Endodermal cell (in vitro differentiated cells): ENCODE data around the gene HSPBP1. TPM values are rescaled to one million over a fixed set of nuclear protein-coding genes. Genes with fewer than 3 reads are reported as not detected.

ENCODE experiments used
- DNase-seq: peaks from one replicate; pipeline ENCODE4 v3.0.0-alpha.2; 2017
- H3K27ac ChIP-seq: 2 replicates; pipeline ENCODE4 v1.5.1; 2013; ENCODE audit warnings: mild to moderate bottlenecking, low read depth, low read length, moderate library complexity
- H3K27me3 ChIP-seq: 2 replicates; pipeline ENCODE4 v1.6.1; 2013; ENCODE audit warnings: mild to moderate bottlenecking, low read length, moderate library complexity; ENCODE audit not compliant: insufficient read depth, control insufficient read depth, poor library complexity, severe bottlenecking
- H3K36me3 ChIP-seq: 2 replicates; pipeline ENCODE4 v1.7.0; 2013; ENCODE audit warnings: mild to moderate bottlenecking, low read length, moderate library complexity; ENCODE audit not compliant: control insufficient read depth, insufficient read depth
- H3K4me1 ChIP-seq: one replicate; pipeline ENCODE4 v1.7.0; 2013; ENCODE audit warnings: low read length; ENCODE audit not compliant: control insufficient read depth, insufficient read depth
- H3K4me3 ChIP-seq: 2 replicates; pipeline ENCODE4 v1.5.1; 2013; ENCODE audit warnings: mild to moderate bottlenecking, low read length, moderate library complexity
- H3K9ac ChIP-seq: 2 replicates; pipeline ENCODE4 v1.6.1; 2013; ENCODE audit warnings: mild to moderate bottlenecking, low read length, moderate library complexity; ENCODE audit not compliant: poor library complexity, severe bottlenecking; ENCODE audit errors: extremely low read depth
- H3K9me3 ChIP-seq: 2 replicates; pipeline ENCODE4 v1.6.1; 2013; ENCODE audit warnings: mild to moderate bottlenecking, low read length, moderate library complexity; ENCODE audit not compliant: control insufficient read depth
- H3K27ac Mint-ChIP-seq: 2 replicates; pipeline ENCODE4 v1.8.0; 2020; ENCODE audit warnings: mixed read lengths
- H3K27me3 Mint-ChIP-seq: 2 replicates; pipeline ENCODE4 v1.8.0; 2021; ENCODE audit warnings: mild to moderate bottlenecking, mixed read lengths; ENCODE audit not compliant: insufficient read depth
- H3K36me3 Mint-ChIP-seq: 2 replicates; pipeline ENCODE4 v1.8.0; 2020; ENCODE audit warnings: low read depth, mixed read lengths
- H3K4me1 Mint-ChIP-seq: 2 replicates; pipeline ENCODE4 v1.8.0; 2020; ENCODE audit warnings: mixed read lengths
- H3K4me3 Mint-ChIP-seq: 2 replicates; pipeline ENCODE4 v1.8.0; 2020; ENCODE audit warnings: mild to moderate bottlenecking, moderate library complexity, mixed read lengths
- H3K9me3 Mint-ChIP-seq: 2 replicates; pipeline ENCODE4 v1.8.0; 2020; ENCODE audit warnings: mild to moderate bottlenecking, mixed read lengths
- WGBS, 2 experiments: methylation state at CpG; one replicate each; pipeline versions ENCODE4 v1.1.5 to v1.1.7; 2013; ENCODE audit warnings: missing lambda C conversion rate in 2 of 2, mixed read lengths in 1 of 2; ENCODE audit not compliant: insufficient coverage in 1 of 2, insufficient read length in 1 of 2; 5-methylcytosine and 5-hydroxymethylcytosine counted together
- total RNA-seq, 2 donors: library from RNA; stranded (reverse); fragmentation: NEBNext Ultra II Directional in 1 of 2; extraction: Animal tissue kit (Norgen Biotek cat#: 25700) in 1 of 2; gene quantifications; 2 replicates in 1 of 2; 3 replicates in 1 of 2; pipeline ENCODE4 v1.2.1, GENCODE V29; 2021
- TF ChIP-seq, protein P1 (sequence below): fragments of 200-600 bp; sonication (generic); conservative IDR thresholded peaks from 2 replicates; pipeline ENCODE4 v1.5.0; 2021; ENCODE audit warnings: antibody characterized with exemption, mild to moderate bottlenecking

HSPBP1 gene
- total RNA-seq, 2 donors from 2014 or later: 43.7 to 48.5 TPM

DNA sequence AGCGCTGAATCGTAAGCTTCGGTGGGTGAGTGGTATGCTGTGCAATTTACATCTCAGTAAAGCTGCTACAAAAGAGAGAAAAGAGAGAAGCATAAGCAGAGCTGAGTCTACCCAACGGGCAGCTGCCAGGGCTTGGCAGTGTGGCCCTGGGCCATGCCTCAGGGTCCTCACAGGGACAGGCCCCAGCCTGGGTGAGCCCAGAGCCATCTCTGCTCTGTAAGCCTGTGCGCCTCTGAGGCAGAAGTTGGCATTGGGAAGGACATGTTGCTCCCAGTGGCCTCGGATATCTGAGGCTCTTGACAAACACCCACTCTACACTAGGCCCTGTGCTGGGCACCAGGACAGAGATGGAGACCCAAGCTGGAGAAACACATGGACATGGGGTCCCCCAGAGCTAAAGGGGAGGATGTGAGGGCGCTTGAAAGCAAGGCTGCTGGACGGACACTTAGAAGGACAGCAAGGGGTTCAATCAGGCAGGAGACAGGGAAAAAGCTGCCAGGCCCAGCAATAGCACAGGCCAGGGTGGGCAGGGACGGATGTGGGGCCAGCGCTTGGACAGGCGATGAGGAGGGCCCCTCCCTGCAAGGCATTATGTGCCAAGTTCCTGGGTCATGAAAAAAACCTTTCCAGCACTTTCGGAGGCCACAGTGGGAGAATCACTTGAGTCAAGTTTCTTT, 35.8 kb downstream of the HSPBP1 start:
- peaks cover 41% of the 10 kb centered on the region for H3K36me3 ChIP-seq
- H3K27me3 Mint-ChIP-seq: no peaks in the 10 kb centered on the region
- H3K4me1 Mint-ChIP-seq: no peaks in the 10 kb centered on the region
- DNase-seq: no peak
- TF ChIP-seq, protein P1, sequence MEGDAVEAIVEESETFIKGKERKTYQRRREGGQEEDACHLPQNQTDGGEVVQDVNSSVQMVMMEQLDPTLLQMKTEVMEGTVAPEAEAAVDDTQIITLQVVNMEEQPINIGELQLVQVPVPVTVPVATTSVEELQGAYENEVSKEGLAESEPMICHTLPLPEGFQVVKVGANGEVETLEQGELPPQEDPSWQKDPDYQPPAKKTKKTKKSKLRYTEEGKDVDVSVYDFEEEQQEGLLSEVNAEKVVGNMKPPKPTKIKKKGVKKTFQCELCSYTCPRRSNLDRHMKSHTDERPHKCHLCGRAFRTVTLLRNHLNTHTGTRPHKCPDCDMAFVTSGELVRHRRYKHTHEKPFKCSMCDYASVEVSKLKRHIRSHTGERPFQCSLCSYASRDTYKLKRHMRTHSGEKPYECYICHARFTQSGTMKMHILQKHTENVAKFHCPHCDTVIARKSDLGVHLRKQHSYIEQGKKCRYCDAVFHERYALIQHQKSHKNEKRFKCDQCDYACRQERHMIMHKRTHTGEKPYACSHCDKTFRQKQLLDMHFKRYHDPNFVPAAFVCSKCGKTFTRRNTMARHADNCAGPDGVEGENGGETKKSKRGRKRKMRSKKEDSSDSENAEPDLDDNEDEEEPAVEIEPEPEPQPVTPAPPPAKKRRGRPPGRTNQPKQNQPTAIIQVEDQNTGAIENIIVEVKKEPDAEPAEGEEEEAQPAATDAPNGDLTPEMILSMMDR: no peak
- H3K9me3 ChIP-seq: no peaks in the 10 kb centered on the region
- no peaks in the 10 kb centered on the region for H3K4me1 ChIP-seq
- no peak overlapping the region for H3K9ac ChIP-seq
- no peaks in the 10 kb centered on the region for H3K9me3 Mint-ChIP-seq
- H3K27me3 ChIP-seq: no peaks in the 10 kb centered on the region
- WGBS, 2 experiments: 95 to 96% methylated on average over 10 to 12 of the region's 12 CpGs
- peaks cover 33% of the 10 kb centered on the region for H3K36me3 Mint-ChIP-seq
- H3K4me3 ChIP-seq: no peak overlapping the region
- no peak overlapping the region for H3K27ac Mint-ChIP-seq
- H3K27ac ChIP-seq: no peak overlapping the region
- H3K4me3 Mint-ChIP-seq: no peak overlapping the region

DNA sequence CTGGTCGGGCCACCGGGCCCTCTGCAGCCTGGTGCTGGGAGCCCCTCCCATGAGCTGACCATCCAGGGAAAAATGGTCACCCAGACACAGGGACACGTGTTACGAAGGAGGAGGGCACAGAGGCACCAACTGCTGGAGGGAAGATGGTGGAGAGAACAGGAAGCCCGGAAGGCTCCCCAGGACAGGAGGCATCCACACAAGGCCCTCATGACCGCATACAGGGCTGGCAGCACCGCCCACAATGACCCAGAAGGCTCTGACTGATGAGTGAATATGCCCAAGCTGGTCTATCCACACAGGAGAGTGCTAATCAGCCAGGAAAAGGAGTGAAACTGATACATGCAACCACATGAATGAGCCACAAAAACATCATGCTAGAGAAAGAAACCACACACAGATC, 37.4 kb downstream of the HSPBP1 start:
- H3K27ac Mint-ChIP-seq: no peak overlapping the region
- Histone ChIP-seq H3K27me3 (no peaks in the 10 kb centered on the region), H3K4me3 (no peak overlapping the region), H3K9ac (no peak overlapping the region), H3K4me1 (no peaks in the 10 kb centered on the region), H3K27ac (no peak overlapping the region), H3K9me3 (no peaks in the 10 kb centered on the region), H3K36me3 (peaks cover 47% of the 10 kb centered on the region)
- TF ChIP-seq, protein P1: no peak
- no peak for DNase-seq
- peaks cover 48% of the 10 kb centered on the region for H3K36me3 Mint-ChIP-seq
- H3K27me3 Mint-ChIP-seq: no peaks in the 10 kb centered on the region
- WGBS, 2 experiments: 93 to 100% methylated on average over 5 to 7 of the region's 7 CpGs
- no peaks in the 10 kb centered on the region for H3K4me1 Mint-ChIP-seq
- H3K9me3 Mint-ChIP-seq: no peaks in the 10 kb centered on the region
- no peak overlapping the region for H3K4me3 Mint-ChIP-seq

DNA sequence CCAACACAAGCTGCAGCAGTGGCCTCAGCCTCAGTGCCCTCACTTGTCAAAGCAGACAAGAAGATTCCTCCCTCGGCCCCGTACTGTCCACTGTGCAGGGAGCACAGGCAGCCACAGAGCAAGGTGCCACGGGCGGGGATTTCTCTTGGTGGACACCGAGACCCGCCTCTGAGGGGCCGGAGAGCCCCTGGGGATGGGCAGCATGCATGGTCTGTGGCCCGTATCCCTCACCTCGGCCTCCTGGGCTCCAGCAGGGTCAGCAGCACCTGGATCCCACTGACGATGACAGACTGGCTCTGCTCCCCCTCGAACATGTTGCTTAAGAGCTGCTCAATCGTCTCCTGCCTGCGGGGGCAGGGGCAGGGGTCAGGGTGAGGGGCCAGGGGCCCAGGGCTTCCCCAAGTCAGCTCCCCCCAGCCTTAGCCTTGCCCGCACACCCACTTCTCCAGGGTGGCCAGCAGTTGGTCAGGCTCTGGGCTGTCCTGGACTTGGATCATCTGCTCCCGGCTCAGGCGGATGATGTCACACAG, 37.9 kb downstream of the HSPBP1 start:
- no peak overlapping the region for H3K27ac Mint-ChIP-seq
- H3K36me3 ChIP-seq: peaks cover 52% of the 10 kb centered on the region
- H3K27me3 ChIP-seq: no peaks in the 10 kb centered on the region
- H3K4me1 ChIP-seq: no peaks in the 10 kb centered on the region
- H3K36me3 Mint-ChIP-seq: peaks cover 53% of the 10 kb centered on the region
- H3K4me3 ChIP-seq: no peak overlapping the region
- H3K9me3 Mint-ChIP-seq: no peaks in the 10 kb centered on the region
- 93 to 94% methylated on average over 8 to 16 of the region's 16 CpGs for WGBS, 2 experiments
- H3K27ac ChIP-seq: no peak overlapping the region
- no peak for DNase-seq
- no peaks in the 10 kb centered on the region for H3K27me3 Mint-ChIP-seq
- no peaks in the 10 kb centered on the region for H3K9me3 ChIP-seq
- H3K4me1 Mint-ChIP-seq: no peaks in the 10 kb centered on the region
- no peak overlapping the region for H3K9ac ChIP-seq
- no peak overlapping the region for H3K4me3 Mint-ChIP-seq
- TF ChIP-seq, protein P1: no peak
